ENCODE results near the gene ST6GAL1. TPM values are rescaled to one million over a fixed set of nuclear protein-coding genes. Genes with fewer than 3 reads are reported as not detected.

Gene ST6GAL1
- total and polyA plus RNA-seq, 10 of the 15 experiments (the other 5 are each of a cell fraction or from before 2014, with no cell fraction given) = 74.2 to 248 (median 149) TPM

GRCh38 chr3:187011915-187012314, 81.6 kb downstream of the ST6GAL1 start (continued):
- 0 out of 2 replicates have a peak, but pooled peaks have one; percentile 29 for TF ChIP-seq TCF3 (IDR thresholded peaks at IDR 0.05; ENCODE audit: borderline replicate concordance, insufficient read depth, low read depth, low read length)
- TF ChIP-seq POLR2AphosphoS5 (IDR thresholded peaks at IDR 0.05; ENCODE audit: low read length) = no peak
- TF ChIP-seq WRNIP1 (IDR thresholded peaks at IDR 0.05; ENCODE audit: borderline replicate concordance, low read depth, low read length) = no peak
- peak; percentile 62 for TF ChIP-seq ZNF384 (IDR thresholded peaks at IDR 0.05; ENCODE audit: borderline replicate concordance, low read depth, low read length)
- TF ChIP-seq, protein P1, sequence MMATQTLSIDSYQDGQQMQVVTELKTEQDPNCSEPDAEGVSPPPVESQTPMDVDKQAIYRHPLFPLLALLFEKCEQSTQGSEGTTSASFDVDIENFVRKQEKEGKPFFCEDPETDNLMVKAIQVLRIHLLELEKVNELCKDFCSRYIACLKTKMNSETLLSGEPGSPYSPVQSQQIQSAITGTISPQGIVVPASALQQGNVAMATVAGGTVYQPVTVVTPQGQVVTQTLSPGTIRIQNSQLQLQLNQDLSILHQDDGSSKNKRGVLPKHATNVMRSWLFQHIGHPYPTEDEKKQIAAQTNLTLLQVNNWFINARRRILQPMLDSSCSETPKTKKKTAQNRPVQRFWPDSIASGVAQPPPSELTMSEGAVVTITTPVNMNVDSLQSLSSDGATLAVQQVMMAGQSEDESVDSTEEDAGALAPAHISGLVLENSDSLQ (IDR thresholded peaks at IDR 0.05) = no peak
- TF ChIP-seq STAT1 (conservative IDR thresholded peaks at IDR 0.05) = no peak
- TF ChIP-seq, protein P2, sequence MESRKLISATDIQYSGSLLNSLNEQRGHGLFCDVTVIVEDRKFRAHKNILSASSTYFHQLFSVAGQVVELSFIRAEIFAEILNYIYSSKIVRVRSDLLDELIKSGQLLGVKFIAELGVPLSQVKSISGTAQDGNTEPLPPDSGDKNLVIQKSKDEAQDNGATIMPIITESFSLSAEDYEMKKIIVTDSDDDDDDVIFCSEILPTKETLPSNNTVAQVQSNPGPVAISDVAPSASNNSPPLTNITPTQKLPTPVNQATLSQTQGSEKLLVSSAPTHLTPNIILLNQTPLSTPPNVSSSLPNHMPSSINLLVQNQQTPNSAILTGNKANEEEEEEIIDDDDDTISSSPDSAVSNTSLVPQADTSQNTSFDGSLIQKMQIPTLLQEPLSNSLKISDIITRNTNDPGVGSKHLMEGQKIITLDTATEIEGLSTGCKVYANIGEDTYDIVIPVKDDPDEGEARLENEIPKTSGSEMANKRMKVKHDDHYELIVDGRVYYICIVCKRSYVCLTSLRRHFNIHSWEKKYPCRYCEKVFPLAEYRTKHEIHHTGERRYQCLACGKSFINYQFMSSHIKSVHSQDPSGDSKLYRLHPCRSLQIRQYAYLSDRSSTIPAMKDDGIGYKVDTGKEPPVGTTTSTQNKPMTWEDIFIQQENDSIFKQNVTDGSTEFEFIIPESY (IDR thresholded peaks at IDR 0.05) = no peak
- 0 out of 2 replicates have a peak, but pooled peaks have one; percentile 27 for TF ChIP-seq TAF1 (IDR thresholded peaks at IDR 0.05; ENCODE audit: borderline replicate concordance, low read depth, low read length)
- TF ChIP-seq NR2C2 (IDR thresholded peaks at IDR 0.05; ENCODE audit: borderline replicate concordance, control insufficient read depth, insufficient read length, low read depth) = no peak
- TF ChIP-seq JUNB (IDR thresholded peaks at IDR 0.05) = no peak
- TF ChIP-seq ATF7 (IDR thresholded peaks at IDR 0.05; ENCODE audit: low read depth) = 0 out of 2 replicates have a peak, but pooled peaks have one; percentile 32
- no peak for TF ChIP-seq MAX (IDR thresholded peaks at IDR 0.05; ENCODE audit: low read depth, low read length)
- TF ChIP-seq NR2F1 (conservative IDR thresholded peaks at IDR 0.05) = no peak
- TF ChIP-seq CBX5 (IDR thresholded peaks at IDR 0.05; ENCODE audit: low read depth) = 0 out of 2 replicates have a peak, but pooled peaks have one; percentile 40
- TF ChIP-seq SMAD5 (IDR thresholded peaks at IDR 0.05; ENCODE audit: low read depth) = no peak
- TF ChIP-seq MEF2B (IDR thresholded peaks at IDR 0.05; ENCODE audit: partially characterized antibody, poor library complexity, severe bottlenecking) = no peak
- no peak for TF ChIP-seq IKZF1 (conservative IDR thresholded peaks at IDR 0.05)
- TF ChIP-seq RUNX3 (IDR thresholded peaks at IDR 0.05; ENCODE audit: low read length) = no peak
- no peak for TF ChIP-seq ASH2L (IDR thresholded peaks at IDR 0.05; ENCODE audit: borderline replicate concordance, low read depth)
- no peak for TF ChIP-seq CBFB (IDR thresholded peaks at IDR 0.05; ENCODE audit: low read depth)
- TF ChIP-seq CHD4 (IDR thresholded peaks at IDR 0.05) = no peak
- no peak for TF ChIP-seq ZNF24 (IDR thresholded peaks at IDR 0.05)
- no peak for TF ChIP-seq MXI1 (IDR thresholded peaks at IDR 0.05; ENCODE audit: low read depth, low read length)
- TF ChIP-seq TCF12 (IDR thresholded peaks at IDR 0.05; ENCODE audit: low read depth, low read length) = 0 out of 2 replicates have a peak, but pooled peaks have one; percentile 18
- TF ChIP-seq MYC (IDR thresholded peaks at IDR 0.05; ENCODE audit: insufficient read depth, insufficient read length, insufficient replicate concordance, low read length, severe bottlenecking) = no peak
- no peak for TF ChIP-seq BMI1 (IDR thresholded peaks at IDR 0.05; ENCODE audit: borderline replicate concordance)
- TF ChIP-seq KLF5 (IDR thresholded peaks at IDR 0.05; ENCODE audit: partially characterized antibody) = no peak

Measured in GM12878 (cell line).